NCI-H128 (cell line): ENCODE data around the gene TCF4.

Experiments used
- DNase-seq: peaks from one replicate; lab custom pipeline; 2025; ENCODE audit not compliant: unreplicated experiment; lab: John Stamatoyannopoulos, UW

TCF4 gene

DNA sequence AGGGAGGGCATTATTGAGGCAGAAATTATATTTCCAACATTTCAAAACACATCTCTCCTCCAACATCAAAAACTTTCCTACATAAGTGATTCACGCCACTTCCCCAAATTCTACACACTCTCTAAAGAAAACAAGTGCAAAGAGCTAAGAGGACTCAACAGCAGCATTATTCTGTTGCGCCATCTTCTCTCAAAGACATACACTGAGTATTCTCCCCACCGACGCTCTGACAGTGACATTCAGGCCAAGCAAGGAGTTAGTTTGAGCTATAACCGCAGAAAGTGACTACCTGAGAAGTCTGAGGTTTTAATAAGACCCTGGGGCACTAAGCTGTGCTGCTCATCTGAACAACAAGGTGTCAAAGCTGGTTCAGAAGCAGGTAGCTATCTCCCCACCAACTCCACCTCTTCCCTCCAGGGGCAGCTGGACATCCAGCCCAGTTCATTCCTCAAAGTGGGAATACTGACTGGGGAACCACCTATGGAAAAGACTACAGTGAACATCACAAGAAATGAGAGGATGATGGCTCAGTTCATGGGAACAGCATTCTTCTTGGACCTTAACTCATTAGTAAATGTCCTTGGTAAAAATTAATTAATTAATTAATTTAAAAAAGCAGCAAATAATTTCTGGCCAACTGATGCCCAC is 319.2 kb downstream of the TCF4 start:
- no peak for DNase-seq

DNA sequence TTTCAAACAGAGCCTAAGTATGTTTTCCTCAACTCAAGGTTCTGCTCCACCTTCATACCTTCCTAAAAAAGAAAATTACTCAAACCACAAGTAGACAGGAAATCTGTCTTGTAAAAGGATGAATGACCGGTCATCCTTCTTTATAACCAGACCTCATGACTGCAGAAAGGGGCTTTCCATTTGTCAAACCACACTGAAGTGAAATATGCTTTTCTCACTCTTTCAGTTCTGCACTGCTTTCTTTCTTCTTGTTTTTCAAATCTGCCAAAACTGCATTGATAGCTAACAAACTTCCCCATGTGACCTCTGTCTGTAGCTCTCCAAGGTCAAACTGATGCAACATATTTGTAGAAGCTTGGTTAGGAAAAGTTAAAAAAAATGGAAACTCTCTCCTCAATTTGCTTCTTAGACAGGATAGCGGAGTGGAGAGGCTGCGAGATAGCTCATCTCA is 319.8 kb downstream of the TCF4 start:
- no peak for DNase-seq

DNA sequence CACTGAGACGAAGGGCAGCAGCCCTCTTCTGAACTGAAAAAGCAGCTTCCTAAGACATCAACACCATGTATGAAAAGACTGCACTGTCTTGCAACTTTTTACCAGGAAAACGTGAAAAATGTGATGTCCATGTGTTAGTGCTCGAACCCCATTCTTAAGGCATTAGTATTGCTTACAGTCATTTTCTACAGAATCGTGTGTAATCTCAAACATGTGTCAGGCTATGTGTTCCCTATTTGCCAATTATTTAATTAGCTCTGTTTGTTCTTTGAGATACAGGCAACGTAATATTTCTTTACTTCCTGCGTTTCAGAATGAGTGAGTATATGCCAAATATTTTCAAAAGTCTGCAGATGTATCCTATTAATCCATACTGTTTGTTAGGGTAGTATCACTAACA is 321.0 kb downstream of the TCF4 start:
- DNase-seq: no peak

DNA sequence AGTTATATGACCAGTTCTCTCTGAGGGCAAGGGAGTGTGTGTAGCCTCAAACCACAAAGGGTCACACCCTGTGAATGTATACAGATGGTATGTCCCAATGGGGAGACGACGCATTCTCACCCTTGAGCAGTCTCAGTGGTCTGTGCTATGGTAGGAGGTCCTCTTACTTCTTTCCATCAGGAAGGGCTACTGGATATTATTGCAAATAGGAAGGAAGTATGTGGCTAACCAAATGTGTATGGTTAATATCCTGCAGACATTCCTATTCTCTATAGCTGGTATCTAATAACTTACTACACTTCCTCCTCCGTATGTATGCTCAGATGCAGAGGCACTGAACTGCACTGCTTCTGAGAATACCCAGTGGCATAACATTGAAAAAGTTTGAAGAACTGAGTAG is 322.0 kb downstream of the TCF4 start:
- no peak for DNase-seq

DNA sequence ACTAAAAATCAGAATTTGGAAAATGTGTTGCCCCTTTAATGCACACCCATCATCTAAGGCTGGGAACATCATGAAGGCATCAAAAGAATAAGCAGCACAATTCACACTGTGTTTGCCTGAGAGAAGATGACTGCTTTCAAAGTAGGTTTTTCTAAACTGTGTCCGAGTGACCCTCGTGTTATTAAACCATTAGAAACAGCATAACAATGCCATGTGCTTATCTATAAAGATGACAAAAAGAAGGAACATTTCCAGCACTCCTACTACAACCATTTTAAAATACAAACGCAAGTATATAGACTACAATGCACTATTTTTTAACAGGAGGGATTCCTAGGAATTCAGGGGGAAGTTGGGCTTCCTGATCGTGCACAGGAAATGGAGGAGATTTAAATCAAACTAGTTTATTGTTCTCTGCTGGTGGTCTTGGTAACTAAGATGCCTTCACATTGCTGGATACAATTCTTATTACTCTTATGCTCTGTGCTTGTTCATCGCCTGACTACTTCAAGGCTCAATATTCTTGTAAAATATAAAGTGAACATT is 322.8 kb downstream of the TCF4 start:
- no peak for DNase-seq

DNA sequence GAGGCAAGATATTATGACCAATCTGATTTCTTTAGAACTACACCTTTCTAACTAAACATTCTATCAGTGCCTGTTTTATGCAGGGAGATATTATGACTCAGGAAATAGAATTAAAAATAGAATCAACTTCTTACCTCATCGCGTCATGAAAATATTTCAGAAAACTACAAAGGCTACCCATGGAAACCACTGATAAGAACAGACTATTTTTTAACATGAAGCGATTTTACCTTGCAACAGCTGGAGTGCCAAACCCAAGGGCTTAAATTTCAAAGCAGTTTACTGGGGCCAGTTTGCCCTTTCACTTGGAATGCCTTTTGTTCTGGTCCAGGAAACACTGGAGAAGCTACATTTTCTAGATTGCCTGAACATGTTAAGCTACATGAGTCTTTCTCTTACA is 323.9 kb downstream of the TCF4 start:
- DNase-seq: no peak

DNA sequence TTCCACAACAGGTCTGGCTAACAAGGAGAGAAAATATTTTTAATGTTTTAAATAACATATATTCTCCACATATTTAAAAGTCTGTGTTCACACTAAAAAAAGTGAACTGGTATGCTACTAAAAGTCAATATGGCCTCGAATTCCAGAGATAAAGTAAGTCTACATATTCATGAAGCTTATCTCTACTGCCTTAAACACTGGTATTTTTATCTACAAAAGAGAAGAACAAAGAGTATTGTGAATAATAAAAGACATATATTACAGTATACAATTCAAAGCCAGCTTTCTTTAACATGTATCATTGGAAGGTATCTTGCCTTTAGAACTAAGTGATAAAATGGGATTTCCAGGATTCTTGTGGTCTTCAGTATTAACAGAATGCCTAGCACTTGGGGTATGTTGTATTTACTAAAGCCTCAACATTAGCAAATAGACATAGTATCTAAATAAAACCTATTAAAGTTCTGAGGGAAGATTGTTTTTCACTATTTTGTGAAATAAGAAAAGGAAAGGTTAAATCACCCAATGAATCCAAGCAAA is 325.9 kb downstream of the TCF4 start:
- DNase-seq: no peak

DNA sequence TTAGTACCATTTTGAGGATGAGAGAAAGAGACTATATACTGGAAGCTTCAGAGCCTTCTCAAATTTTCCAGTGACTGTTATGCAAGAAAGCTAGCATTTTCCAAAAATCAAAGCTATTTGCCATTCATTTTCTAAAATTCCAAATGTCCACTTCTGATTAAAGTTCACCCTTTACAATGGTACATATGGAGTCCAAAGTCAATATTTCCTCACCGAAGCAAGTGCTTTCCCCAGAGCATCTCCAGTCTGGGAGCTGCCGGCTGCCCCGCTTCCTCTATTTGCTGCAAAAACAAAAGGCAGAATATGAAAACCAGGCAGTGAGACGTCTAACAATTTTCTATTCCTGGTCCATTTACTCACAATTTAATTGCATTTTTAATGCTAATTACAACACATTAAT is 326.7 kb downstream of the TCF4 start:
- DNase-seq: no peak

DNA sequence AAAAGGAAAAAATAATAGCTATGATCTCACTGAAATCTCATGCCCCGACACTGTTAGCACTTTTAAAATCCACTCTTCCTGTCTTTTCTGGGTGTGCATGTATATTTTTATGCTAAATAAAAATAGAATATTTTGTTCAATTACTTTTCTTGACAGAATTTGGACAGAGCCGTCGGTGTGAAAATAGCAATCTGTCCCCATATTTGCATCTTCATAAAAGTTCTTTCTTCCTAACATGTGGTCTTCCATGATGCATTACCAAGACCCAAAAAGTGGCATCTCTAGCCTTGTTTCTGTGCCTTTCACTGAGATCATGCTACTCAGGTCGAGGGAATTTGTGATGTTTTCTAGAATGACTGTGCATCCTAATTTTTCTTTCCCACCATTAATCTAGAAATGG is 329.9 kb downstream of the TCF4 start:
- no peak for DNase-seq

DNA sequence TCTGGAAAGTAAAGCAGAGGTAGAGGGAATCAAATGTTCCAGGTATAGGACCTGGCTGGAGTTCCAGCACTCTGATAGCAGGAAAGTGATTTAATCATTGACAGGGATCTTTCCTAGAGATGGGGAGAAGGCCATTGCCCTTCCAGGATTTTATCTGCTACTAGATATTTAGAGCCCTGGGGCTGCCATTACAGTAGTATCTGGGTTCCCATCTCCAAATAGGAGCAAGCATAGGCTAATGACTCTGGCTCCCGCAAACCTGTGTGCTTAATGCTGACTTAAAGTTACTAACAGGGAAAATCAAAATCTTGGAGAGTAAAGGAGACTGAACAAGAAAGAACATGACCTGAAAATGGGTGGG is 331.1 kb downstream of the TCF4 start:
- no peak for DNase-seq

DNA sequence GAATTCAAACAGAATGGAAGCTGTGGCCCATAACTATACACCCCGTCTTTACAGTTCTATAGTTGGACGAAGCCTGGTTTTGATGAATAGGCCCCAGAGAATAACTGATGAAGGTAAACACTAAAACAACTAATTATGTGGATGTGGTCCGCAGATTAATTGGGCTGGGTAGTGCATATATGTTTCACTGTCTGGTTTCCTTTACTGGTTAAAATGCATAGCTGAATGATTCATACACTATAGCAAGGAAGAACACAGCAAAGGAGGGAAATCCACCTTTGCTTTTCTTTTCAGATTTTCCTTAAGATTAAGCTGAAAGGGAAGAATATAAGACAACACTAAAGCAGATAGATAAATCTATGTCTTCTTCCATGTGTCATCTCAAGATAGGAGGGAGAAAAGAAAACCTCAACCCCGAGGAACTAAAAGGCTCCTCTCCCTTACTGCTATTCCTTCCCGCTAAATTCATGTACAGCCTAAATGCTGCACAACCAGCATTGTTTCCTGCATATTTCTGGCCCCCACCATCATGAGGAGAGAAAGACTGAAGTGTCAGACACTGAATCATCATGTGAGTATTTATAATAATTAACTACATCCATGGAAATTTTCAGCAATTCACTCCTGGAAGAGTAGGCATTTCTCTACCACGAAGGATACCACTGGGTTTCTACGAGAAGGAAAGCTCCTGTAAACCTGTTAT is 331.6 kb downstream of the TCF4 start:
- DNase-seq: no peak

DNA sequence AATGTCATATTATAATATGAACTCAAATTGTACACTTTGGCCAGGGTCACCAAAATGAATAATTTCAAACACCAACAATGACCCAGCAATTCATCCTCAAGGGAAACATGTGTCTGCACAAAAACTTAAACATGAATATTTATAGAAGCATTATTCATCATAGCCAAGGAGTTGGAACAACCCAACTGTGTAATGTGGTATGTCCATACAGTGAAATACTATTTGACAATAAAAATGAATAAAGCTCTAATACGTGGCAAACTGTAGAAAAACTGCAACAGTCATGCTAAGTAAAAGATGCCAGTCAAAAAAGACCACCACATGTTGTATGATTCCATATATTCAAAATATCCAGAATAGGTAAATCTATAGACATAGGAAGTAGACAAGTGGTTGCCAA is 334.2 kb downstream of the TCF4 start:
- DNase-seq: no peak

DNA sequence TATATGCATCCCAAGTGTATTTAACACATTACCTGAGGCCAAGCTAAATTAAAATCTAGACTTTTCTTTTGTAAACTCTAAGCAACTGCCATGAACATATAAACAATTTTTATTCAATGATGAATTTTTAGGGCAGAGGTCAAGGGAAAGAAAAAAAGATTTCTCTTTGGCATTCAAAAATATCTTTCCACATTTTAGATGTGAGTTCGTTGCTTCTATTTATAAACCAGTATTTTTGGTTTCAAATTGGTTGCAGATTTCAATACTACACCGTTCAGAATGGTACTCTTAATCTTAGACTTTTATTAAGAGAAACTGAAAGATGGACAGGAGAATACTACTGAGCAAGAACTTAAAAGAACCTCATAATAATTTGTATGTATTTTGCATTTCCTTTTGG is 335.1 kb downstream of the TCF4 start:
- no peak for DNase-seq

DNA sequence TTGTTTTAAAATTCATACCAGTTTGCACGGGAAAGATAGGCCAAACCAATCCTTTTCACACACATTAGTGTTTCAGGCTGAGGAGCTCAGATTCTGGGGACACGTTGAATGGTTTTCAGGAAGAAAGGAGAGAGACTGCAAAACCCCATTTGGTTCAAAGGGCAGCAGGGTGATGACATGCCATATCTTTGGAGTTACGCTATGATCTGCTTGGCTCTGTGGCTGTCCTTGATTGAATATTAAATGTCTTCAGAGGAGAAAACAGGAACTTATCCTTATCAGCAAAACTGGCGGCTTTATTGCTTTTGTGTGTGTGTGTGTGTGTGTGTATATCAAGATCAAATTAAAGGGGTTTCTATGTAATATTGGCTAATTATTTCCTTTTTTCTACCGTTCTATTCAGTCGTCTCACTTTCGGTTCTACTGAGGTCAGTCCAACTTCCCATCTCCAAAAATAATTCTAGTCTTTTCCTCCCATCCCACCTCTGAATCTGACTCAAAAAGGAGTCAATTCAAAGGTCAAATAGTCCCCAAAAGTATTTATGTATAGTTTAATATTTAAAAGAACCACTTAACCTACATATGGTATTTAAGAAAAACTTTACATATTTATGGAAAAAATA is 335.8 kb downstream of the TCF4 start:
- no peak for DNase-seq

DNA sequence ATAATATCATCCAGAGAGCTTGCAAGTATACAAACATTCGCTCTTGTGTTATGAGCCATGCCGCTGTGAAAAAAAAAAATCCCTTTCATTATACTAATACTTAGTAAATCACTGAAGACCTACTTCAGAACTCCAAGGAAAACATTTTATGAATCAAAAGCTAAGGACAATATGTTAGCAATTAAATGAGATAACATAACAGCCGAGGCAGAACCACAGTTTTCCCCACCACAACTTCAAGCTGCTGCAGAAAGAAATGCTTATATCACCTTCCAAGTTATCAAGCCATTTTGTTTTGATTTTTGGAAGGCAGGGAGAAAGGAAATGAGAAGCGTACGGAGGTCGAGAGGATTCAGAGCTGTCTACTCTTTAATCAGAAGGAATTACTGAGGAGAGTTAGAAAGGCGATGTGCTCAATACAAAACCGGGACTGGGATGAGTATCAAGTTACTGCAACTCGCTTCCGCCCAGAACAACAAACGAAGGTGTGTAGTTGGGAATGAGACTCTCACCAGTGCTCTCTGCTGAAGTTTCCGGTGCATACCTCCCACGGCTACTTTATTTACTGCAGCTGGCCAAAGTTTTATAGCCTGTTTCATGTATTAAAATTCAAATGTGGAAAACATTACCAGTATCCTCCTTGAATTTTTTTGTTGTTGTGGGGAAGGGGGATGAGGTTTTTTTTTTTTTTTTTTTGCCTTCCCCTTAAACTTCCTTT is 336.6 kb downstream of the TCF4 start:
- no peak for DNase-seq

DNA sequence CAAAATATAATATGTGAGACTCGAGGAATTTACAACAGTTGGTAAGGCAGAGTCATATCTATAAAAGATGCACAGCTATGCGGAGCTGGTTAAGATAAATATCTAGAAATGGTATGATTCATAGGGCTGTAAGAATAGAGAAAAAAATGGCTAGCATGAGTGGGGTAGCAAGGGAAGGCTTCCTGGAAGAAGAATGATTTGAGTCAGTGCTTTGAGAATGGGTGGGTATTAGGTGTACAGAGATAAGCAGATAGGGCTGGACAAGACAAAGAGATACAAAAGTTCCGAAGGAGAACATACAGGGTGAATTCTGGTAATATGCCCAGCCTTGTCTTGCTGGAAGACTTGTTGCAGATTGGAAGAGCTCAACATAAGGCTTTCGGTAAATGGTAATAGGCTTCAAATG is 337.2 kb downstream of the TCF4 start:
- no peak for DNase-seq

DNA sequence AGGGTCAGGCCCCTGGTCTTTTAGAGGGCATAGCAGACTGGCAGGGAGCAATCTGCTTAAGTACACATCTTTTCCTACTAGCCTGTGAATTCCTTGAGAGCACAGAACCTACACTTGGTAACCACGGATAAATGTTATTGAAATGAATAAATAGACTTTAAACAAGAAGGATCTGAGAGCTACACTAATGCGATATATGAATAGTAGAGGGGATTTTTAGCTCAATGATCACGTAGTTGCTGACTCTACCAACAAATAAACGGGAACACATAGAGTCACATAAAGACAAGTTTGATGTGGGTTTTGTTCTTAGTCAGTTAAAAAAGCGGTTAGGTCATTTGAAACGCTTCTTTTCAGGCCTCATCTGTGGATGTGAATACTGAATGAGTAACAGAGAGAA is 338.4 kb downstream of the TCF4 start:
- no peak for DNase-seq

DNA sequence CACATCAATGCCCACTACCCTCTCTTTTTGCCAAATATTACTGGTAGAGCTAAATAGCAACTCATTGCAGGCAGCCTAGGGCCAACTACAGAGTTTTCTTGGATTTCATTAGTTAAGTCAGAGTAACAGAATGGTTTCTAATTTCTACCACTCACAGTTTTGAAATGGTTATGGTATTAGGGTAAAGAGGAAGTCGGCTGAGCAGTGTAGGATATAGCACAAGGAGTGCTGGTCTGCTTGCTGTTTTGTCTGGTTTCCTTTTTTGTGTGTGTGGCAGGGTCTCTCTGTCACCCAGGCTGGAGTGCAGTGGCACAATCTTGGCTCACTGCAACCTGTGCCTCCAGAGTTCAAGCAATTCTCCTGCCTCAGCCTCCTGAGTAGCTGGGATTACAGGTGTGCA is 339.5 kb downstream of the TCF4 start:
- DNase-seq: no peak

DNA sequence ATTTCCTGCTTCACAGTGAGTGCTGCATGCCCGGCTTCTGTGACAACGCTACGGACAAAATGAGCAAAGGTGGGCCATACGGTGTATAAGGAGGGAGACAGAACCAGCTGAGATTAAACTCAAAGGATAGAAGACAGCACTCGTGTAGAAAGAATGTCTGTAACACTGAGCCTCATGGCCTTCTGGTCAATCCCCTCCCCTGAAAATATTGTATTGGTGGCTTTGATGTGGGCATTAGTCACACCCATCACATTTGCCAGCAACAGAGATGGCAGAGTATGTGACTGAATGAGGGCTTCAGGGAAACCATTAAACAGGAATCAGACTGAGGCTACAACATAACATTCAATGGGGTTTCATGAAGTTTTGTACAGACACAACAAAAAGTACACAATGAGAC is 341.0 kb downstream of the TCF4 start:
- no peak for DNase-seq

DNA sequence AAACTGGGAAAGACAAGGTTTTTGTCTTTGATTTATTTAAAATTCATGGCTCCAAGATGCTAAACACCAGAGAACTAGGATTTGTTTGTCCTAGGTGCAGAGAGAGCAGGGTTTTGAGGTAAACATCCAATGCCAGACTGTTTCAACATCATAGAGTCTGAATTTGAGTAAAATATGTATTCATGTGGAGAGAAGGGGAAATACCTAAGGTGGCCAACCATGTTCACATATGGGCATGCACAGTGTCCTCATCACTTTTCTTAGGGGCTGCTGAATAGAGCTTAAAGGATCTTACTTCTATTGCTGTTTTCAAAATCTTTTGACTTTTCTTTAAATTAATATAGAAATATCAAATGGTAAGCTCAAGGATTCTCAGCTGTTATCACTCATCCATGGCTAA is 341.7 kb downstream of the TCF4 start:
- no peak for DNase-seq

DNA sequence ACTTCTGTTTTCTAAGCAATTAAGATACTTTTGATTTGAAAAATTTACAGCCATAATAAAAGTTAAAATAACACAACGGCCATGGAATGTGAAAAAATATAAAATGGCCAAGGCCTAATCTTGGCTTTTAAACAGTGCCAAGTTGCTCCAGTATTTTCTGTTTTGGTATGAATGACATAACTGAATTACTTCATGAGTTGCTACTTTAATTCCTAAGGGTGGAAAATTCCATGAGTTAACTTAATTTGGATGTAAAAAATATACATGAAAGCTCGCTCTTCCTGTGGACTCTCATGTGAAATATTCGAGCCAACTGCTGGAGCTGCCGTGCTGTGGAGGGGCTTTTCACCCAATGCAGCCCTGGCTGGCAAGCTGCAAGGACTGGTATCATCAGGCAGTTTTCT is 342.8 kb downstream of the TCF4 start:
- DNase-seq: no peak
